OCI-LY7 (cell line): ENCODE measurements around the gene SLC15A2. TPM values are rescaled to one million over a fixed set of nuclear protein-coding genes. Genes with fewer than 3 reads are reported as not detected.
A peak's percentile ranks its signal among the peaks of the same experiment; 100 is the strongest.

Source experiments
- BruUV-seq: library from RNA; stranded (reverse); fragments of 400-500 nt; replicated peaks from 2 replicates; lab custom pipeline; 2021; lab: Mats Ljungman, UMichigan
- CTCF ChIA-PET: fragments of 300-600 bp; sonication (Branson Sonifier 250); formaldehyde crosslinking; loops from one replicate; lab custom pipeline; 2022; ENCODE audit warnings: antibody characterized with exemption; ENCODE audit not compliant: unreplicated experiment; lab: Charles Lee
- POLR2A ChIA-PET: fragments of 300-600 bp; sonication (Branson Sonifier 250); formaldehyde crosslinking; loops from one replicate; lab custom pipeline; 2022; ENCODE audit warnings: antibody characterized with exemption; lab: Charles Lee
- DNase-seq: peaks from one replicate; pipeline ENCODE4 v3.0.0-alpha.2; 2015; ENCODE audit warnings: low spot score
- H2AFZ ChIP-seq: fragments of 200-600 bp; sonication (generic), shearing (Covaris generic); 2 replicates; pipeline ENCODE4 v1.6.1; 2014; ENCODE audit warnings: mild to moderate bottlenecking, antibody characterized with exemption, low read length, moderate library complexity
- H3K27ac ChIP-seq: fragments of 200-600 bp; sonication (generic); 2 replicates; pipeline ENCODE4 v1.5.1; 2014; ENCODE audit warnings: mixed run types, low read depth, mild to moderate bottlenecking, moderate library complexity, low read length, inconsistent platforms; ENCODE audit not compliant: poor library complexity, severe bottlenecking
- H3K36me3 ChIP-seq: fragments of 200-600 bp; sonication (generic); 2 replicates; pipeline ENCODE4 v1.6.1; 2014; ENCODE audit warnings: mild to moderate bottlenecking, antibody characterized with exemption, low read length, moderate library complexity, mixed read lengths; ENCODE audit not compliant: insufficient read depth
- H3K4me1 ChIP-seq: fragments of 200-600 bp; sonication (generic); 2 replicates; pipeline ENCODE4 v1.5.1; 2014; ENCODE audit warnings: mild to moderate bottlenecking, low read length; ENCODE audit not compliant: insufficient read depth, poor library complexity, severe bottlenecking
- H3K4me2 ChIP-seq: fragments of 200-600 bp; sonication (generic); 2 replicates; pipeline ENCODE4 v1.6.1; 2014; ENCODE audit warnings: mild to moderate bottlenecking, low read length
- H3K4me3 ChIP-seq: fragments of 200-600 bp; sonication (generic); 2 replicates; pipeline ENCODE4 v1.5.1; 2014; ENCODE audit warnings: mild to moderate bottlenecking, low read depth, low read length; ENCODE audit not compliant: poor library complexity, severe bottlenecking
- H3K79me2 ChIP-seq: fragments of 200-600 bp; sonication (generic); 2 replicates; pipeline ENCODE4 v1.6.1; 2016; ENCODE audit warnings: low read depth, mild to moderate bottlenecking, low read length, moderate library complexity, mixed read lengths; ENCODE audit not compliant: insufficient read depth
- H3K9me2 ChIP-seq: fragments of 200-600 bp; sonication (generic); 2 replicates; pipeline ENCODE4 v1.6.1; 2016; ENCODE audit warnings: mild to moderate bottlenecking, low read length, mixed read lengths; ENCODE audit not compliant: insufficient read depth
- H3K9me3 ChIP-seq: fragments of 200-600 bp; sonication (generic); 2 replicates; pipeline ENCODE4 v1.6.1; 2014; ENCODE audit warnings: mild to moderate bottlenecking, mixed run types, low read length, mixed read lengths
- H4K20me1 ChIP-seq: fragments of 200-600 bp; sonication (generic); 2 replicates; pipeline ENCODE4 v1.6.1; 2014; ENCODE audit warnings: mild to moderate bottlenecking, antibody characterized with exemption, low read length, moderate library complexity, mixed read lengths; ENCODE audit not compliant: insufficient read depth
- CTCF ChIP-seq: fragments of 200-600 bp; sonication (generic); conservative IDR thresholded peaks from 2 replicates; pipeline ENCODE4 v1.5.1; 2014; ENCODE audit warnings: mild to moderate bottlenecking, antibody characterized with exemption, low read length, moderate library complexity, mixed read lengths
- EZH2phosphoT487 ChIP-seq: fragments of 200-600 bp; sonication (generic); IDR thresholded peaks from 2 replicates; pipeline ENCODE4 v1.6.1; 2018; ENCODE audit warnings: low read depth, borderline replicate concordance, mild to moderate bottlenecking, mixed run types, antibody characterized with exemption, low read length, moderate library complexity, mixed read lengths
- intact Hi-C: fragments of 100-400 bp; cut with micrococcal nuclease; formaldehyde crosslinking; loops from one replicate; pipeline ENCODE4 v1.10.0; 2022; ENCODE audit not compliant: unreplicated experiment
- total RNA-seq, 2 experiments: library from RNA; depleted of rRNA in 1 of 2; stranded (reverse); fragments of >200 nt in 1 of 2; shearing (Covaris generic) in 1 of 2; gene quantifications; 2 replicates each; pipeline ENCODE4 v1.2.3, GENCODE V29; 2014 to 2022

Gene SLC15A2
- total RNA-seq, 2 experiments from 2014 or later, result 14.0 to 25.3 TPM

GRCh38 chr3:121981473-121981872, 87.3 kb downstream of the SLC15A2 start:
- Histone ChIP-seq H3K79me2 (no peaks in the 10 kb centered on the region), H3K36me3 (peaks cover 15% of the 10 kb centered on the region), H3K9me3 (peaks cover 21% of the 10 kb centered on the region; the same call in 1 of the 2 replicates), H2AFZ (peak overlapping the region; percentile 77; the same call in 1 of the 2 replicates), H4K20me1 (no peaks in the 10 kb centered on the region), H3K4me3 (no peak overlapping the region), H3K4me1 (peaks cover 34% of the 10 kb centered on the region), H3K27ac (no peak overlapping the region), H3K4me2 (no peak overlapping the region), H3K9me2 (no peaks in the 10 kb centered on the region)
- CTCF ChIA-PET, result no interaction called here
- no TSS peak for BruUV-seq
- DNase-seq, result no peak
- TF ChIP-seq EZH2phosphoT487, result no peak
- TF ChIP-seq CTCF, result no peak
- intact Hi-C loops, result no loop called here
- POLR2A ChIA-PET, result no interaction called here

- Histone ChIP-seq H3K9me3 (peaks cover 21% of the 10 kb centered on the region; the same call in 1 of the 2 replicates), H4K20me1 (no peaks in the 10 kb centered on the region), H3K27ac (no peak overlapping the region), H3K4me3 (no peak overlapping the region), H2AFZ (no peak overlapping the region), H3K4me1 (peaks cover 43% of the 10 kb centered on the region), H3K36me3 (peaks cover 15% of the 10 kb centered on the region), H3K79me2 (no peaks in the 10 kb centered on the region), H3K4me2 (no peak overlapping the region), H3K9me2 (no peaks in the 10 kb centered on the region)
- ChIA-PET CTCF (no interaction called here), POLR2A (interaction anchor here (0.6 kb wide), 1 partner anchor 158 kb away, joined by 4 read pairs; no protein-coding TSS in a partner anchor)
- no peak for TF ChIP-seq EZH2phosphoT487
- TF ChIP-seq CTCF, result no peak
- intact Hi-C loops, result no loop called here
- no peak for DNase-seq
- no TSS peak for BruUV-seq
Measured at GRCh38 chr3:121985846-121986245, 91.6 kb downstream of the SLC15A2 start.

GRCh38 chr3:121988146-121988545, 93.9 kb downstream of the SLC15A2 start:
- Histone ChIP-seq H4K20me1 (no peaks in the 10 kb centered on the region), H3K4me2 (no peak overlapping the region), H3K9me2 (no peaks in the 10 kb centered on the region), H3K36me3 (peaks cover 22% of the 10 kb centered on the region), H3K4me3 (no peak overlapping the region), H3K9me3 (peaks cover 17% of the 10 kb centered on the region; the same call in 1 of the 2 replicates), H2AFZ (no peak overlapping the region), H3K27ac (no peak overlapping the region), H3K79me2 (no peaks in the 10 kb centered on the region), H3K4me1 (peaks cover 54% of the 10 kb centered on the region)
- CTCF ChIA-PET, result no interaction called here
- POLR2A ChIA-PET, result no interaction called here
- intact Hi-C loops, result no loop called here
- DNase-seq, result no peak
- TF ChIP-seq EZH2phosphoT487, result no peak
- BruUV-seq, result no TSS peak
